Fibroblast of lung (primary cell): ENCODE data around the gene SHISA8.

Experiments used
- CTCF ChIP-seq, 2 donors: IDR thresholded peaks in 1 of 2; conservative IDR thresholded peaks in 1 of 2; 1 replicate in 1 of 2; 2 replicates in 1 of 2; pipeline ENCODE4 v1.5.1; 2011 to 2012; ENCODE audit warnings: low read length in 2 of 2, control low read depth in 1 of 2, inconsistent platforms in 1 of 2, low read depth in 1 of 2, mild to moderate bottlenecking in 1 of 2
- EZH2 ChIP-seq: IDR thresholded peaks from 2 replicates; pipeline ENCODE4 v1.5.1; 2012; ENCODE audit warnings: low read length, control low read depth, mild to moderate bottlenecking; ENCODE audit errors: missing control alignments

- TF ChIP-seq CTCF (conservative IDR thresholded peaks at IDR 0.05 in 1 of 2, IDR thresholded peaks at IDR 0.05 in 1 of 2; ENCODE audit: low read depth in 1 of 2, low read length in 2 of 2): no peak
- TF ChIP-seq EZH2: no peak
Measured at GRCh38 chr22:41904450-41905410, 10.1 kb downstream of the SHISA8 start.
